ENCODE data around the gene TGFB3. TPM values are rescaled to one million over a fixed set of nuclear protein-coding genes. Genes with fewer than 3 reads are reported as not detected.

Gene TGFB3
- polyA plus RNA-seq, 1 donor from 2014 or later, result 1.3 TPM

DNA sequence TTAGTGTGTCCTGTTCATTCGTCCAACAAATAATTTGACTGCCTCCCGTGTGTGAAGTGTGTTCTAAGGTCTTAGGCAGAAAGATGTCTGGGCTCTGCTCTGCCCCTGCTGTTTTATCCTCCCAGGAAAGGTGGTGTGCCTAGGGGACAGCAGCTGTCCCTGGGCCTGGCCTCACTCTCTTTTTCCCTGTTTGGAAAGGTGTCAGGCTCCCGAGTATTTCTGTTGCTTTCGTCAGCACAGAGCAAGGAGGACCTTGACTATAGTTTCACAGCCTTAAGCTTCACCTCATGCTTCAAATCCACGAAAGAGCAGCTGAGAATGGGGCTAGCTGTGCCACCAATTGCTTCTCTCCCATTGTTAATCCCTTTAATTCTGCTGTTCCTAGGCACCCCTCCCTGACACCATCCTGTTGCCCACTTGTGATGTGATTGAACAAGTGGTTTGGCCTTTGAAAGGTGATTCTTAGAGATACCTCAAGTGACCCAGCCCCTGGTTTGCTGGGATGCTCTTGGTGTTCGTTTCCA, 54.2 kb downstream of the TGFB3 start:
- Histone ChIP-seq H3K9me2 (ENCODE audit: insufficient read depth, low read length) (no peaks in the 10 kb centered on the region), H3K36me3 (ENCODE audit: insufficient read depth, low read length) (no peaks in the 10 kb centered on the region), H3K4me3 (ENCODE audit: low read length) (no peak overlapping the region), H3K9me3 (ENCODE audit: low read length) (no peaks in the 10 kb centered on the region), H4K20me1 (ENCODE audit: insufficient read depth) (no peaks in the 10 kb centered on the region), H3F3A (ENCODE audit: insufficient read depth, low read length, poor library complexity, severe bottlenecking) (no peaks in the 10 kb centered on the region), H2AFZ (ENCODE audit: low read depth, low read length) (no peak overlapping the region), H3K4me2 (ENCODE audit: low read length) (no peak overlapping the region), H3K27me3 (ENCODE audit: insufficient read depth, low read depth, low read length) (no peaks in the 10 kb centered on the region), H3K79me2 (replicated peaks; ENCODE audit: insufficient read depth, low read length) (no peaks in the 10 kb centered on the region), H3K9ac (ENCODE audit: low read length) (no peak overlapping the region), H3K27ac (ENCODE audit: low read length) (no peak overlapping the region)
- TF ChIP-seq POLR2AphosphoS5 (IDR thresholded peaks at IDR 0.05) (no peak), EP300 (conservative IDR thresholded peaks at IDR 0.05; ENCODE audit: poor library complexity, severe bottlenecking) (no peak), RAD21 (conservative IDR thresholded peaks at IDR 0.05) (no peak), TAF1 (IDR thresholded peaks at IDR 0.05; ENCODE audit: low read depth) (no peak), SMC3 (conservative IDR thresholded peaks at IDR 0.05; ENCODE audit: poor library complexity) (no peak), EZH2 (IDR thresholded peaks at IDR 0.05; ENCODE audit: borderline replicate concordance, insufficient read depth, low read length, poor library complexity, severe bottlenecking) (no peak), MXI1 (conservative IDR thresholded peaks at IDR 0.05; ENCODE audit: poor library complexity, severe bottlenecking) (no peak)
- TF ChIP-seq, protein P1, sequence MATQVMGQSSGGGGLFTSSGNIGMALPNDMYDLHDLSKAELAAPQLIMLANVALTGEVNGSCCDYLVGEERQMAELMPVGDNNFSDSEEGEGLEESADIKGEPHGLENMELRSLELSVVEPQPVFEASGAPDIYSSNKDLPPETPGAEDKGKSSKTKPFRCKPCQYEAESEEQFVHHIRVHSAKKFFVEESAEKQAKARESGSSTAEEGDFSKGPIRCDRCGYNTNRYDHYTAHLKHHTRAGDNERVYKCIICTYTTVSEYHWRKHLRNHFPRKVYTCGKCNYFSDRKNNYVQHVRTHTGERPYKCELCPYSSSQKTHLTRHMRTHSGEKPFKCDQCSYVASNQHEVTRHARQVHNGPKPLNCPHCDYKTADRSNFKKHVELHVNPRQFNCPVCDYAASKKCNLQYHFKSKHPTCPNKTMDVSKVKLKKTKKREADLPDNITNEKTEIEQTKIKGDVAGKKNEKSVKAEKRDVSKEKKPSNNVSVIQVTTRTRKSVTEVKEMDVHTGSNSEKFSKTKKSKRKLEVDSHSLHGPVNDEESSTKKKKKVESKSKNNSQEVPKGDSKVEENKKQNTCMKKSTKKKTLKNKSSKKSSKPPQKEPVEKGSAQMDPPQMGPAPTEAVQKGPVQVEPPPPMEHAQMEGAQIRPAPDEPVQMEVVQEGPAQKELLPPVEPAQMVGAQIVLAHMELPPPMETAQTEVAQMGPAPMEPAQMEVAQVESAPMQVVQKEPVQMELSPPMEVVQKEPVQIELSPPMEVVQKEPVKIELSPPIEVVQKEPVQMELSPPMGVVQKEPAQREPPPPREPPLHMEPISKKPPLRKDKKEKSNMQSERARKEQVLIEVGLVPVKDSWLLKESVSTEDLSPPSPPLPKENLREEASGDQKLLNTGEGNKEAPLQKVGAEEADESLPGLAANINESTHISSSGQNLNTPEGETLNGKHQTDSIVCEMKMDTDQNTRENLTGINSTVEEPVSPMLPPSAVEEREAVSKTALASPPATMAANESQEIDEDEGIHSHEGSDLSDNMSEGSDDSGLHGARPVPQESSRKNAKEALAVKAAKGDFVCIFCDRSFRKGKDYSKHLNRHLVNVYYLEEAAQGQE (IDR thresholded peaks at IDR 0.05; ENCODE audit: borderline replicate concordance), result no peak
- TF ChIP-seq, protein P2, sequence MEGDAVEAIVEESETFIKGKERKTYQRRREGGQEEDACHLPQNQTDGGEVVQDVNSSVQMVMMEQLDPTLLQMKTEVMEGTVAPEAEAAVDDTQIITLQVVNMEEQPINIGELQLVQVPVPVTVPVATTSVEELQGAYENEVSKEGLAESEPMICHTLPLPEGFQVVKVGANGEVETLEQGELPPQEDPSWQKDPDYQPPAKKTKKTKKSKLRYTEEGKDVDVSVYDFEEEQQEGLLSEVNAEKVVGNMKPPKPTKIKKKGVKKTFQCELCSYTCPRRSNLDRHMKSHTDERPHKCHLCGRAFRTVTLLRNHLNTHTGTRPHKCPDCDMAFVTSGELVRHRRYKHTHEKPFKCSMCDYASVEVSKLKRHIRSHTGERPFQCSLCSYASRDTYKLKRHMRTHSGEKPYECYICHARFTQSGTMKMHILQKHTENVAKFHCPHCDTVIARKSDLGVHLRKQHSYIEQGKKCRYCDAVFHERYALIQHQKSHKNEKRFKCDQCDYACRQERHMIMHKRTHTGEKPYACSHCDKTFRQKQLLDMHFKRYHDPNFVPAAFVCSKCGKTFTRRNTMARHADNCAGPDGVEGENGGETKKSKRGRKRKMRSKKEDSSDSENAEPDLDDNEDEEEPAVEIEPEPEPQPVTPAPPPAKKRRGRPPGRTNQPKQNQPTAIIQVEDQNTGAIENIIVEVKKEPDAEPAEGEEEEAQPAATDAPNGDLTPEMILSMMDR (IDR thresholded peaks at IDR 0.05; ENCODE audit: poor library complexity, severe bottlenecking), result no peak

DNA sequence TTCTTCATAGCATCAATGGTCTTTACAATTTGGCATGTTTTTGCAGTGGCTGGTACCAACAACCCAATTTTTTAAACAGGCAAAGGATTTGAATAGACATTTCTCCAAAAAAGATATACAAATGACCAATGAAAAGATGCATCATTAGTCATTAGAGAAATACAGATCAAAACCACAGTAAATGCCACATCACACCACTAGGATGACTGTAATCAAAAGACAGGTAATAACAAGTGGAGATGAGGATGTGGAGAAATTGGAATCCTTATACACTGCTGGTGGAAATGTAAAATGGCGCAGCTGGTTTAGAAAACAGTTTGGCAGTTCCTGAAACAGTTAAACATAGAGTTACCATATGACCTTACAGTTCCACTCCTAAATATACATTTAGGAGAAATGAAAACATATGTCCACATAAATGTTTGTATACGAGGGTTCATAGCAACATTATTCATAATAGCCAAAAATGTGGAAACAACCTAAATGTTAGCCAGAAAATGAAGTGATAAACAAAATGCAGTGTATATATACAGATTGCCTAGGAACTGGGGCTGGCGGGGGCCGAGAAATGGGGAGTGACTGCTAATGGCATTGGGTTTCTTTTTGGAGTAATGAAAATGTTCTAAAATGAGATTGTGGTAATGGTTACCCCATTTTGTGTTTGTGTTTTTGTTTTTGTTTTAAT, 55.2 kb downstream of the TGFB3 start:
- H3F3A ChIP-seq (ENCODE audit: insufficient read depth, low read length, poor library complexity, severe bottlenecking), result no peaks in the 10 kb centered on the region
- no peaks in the 10 kb centered on the region for H3K9me3 ChIP-seq (ENCODE audit: low read length)
- H3K79me2 ChIP-seq (replicated peaks; ENCODE audit: insufficient read depth, low read length), result no peaks in the 10 kb centered on the region
- H3K9ac ChIP-seq (ENCODE audit: low read length), result no peak overlapping the region
- no peaks in the 10 kb centered on the region for H3K36me3 ChIP-seq (ENCODE audit: insufficient read depth, low read length)
- no peaks in the 10 kb centered on the region for H3K9me2 ChIP-seq (ENCODE audit: insufficient read depth, low read length)
- H3K4me3 ChIP-seq (ENCODE audit: low read length), result no peak overlapping the region
- no peaks in the 10 kb centered on the region for H3K27me3 ChIP-seq (ENCODE audit: insufficient read depth, low read depth, low read length)
- H3K27ac ChIP-seq (ENCODE audit: low read length), result no peak overlapping the region
- no peak overlapping the region for H2AFZ ChIP-seq (ENCODE audit: low read depth, low read length)
- TF ChIP-seq POLR2AphosphoS5 (IDR thresholded peaks at IDR 0.05) (no peak), EP300 (conservative IDR thresholded peaks at IDR 0.05; ENCODE audit: poor library complexity, severe bottlenecking) (no peak), MXI1 (conservative IDR thresholded peaks at IDR 0.05; ENCODE audit: poor library complexity, severe bottlenecking) (no peak), TAF1 (IDR thresholded peaks at IDR 0.05; ENCODE audit: low read depth) (no peak), SMC3 (conservative IDR thresholded peaks at IDR 0.05; ENCODE audit: poor library complexity) (no peak), RAD21 (conservative IDR thresholded peaks at IDR 0.05) (no peak), EZH2 (IDR thresholded peaks at IDR 0.05; ENCODE audit: borderline replicate concordance, insufficient read depth, low read length, poor library complexity, severe bottlenecking) (no peak)
- TF ChIP-seq, protein P1 (IDR thresholded peaks at IDR 0.05; ENCODE audit: borderline replicate concordance), result no peak
- TF ChIP-seq, protein P2 (IDR thresholded peaks at IDR 0.05; ENCODE audit: poor library complexity, severe bottlenecking), result no peak
- no peak overlapping the region for H3K4me2 ChIP-seq (ENCODE audit: low read length)
- H4K20me1 ChIP-seq (ENCODE audit: insufficient read depth), result no peaks in the 10 kb centered on the region
